ENCODE measurements around the gene CRIP3. TPM values are rescaled to one million over a fixed set of nuclear protein-coding genes. Genes with fewer than 3 reads are reported as not detected.
A peak's percentile ranks its signal among the peaks of the same experiment; 100 is the strongest.

CRIP3 gene
- total and polyA plus RNA-seq, 2 of the 13 experiments (the other 11 are each of a cell fraction or from before 2014, with no cell fraction given), result 6.3 to 9.3 TPM

GRCh38 chr6:43263314-43264178 is 45.1 kb downstream of the CRIP3 start (continued):
- TF ChIP-seq ZNF512 (CRISPR knock-in tag; IDR thresholded peaks at IDR 0.05) (no peak; the same call in 1 of the 2 replicates), ZNF772 (CRISPR knock-in tag; IDR thresholded peaks at IDR 0.05) (peak; percentile 86; the same call in 1 of the 2 replicates), PHF21A (CRISPR knock-in tag; IDR thresholded peaks at IDR 0.05) (no peak; the same call in 1 of the 2 replicates), MIER2 (CRISPR knock-in tag; IDR thresholded peaks at IDR 0.05) (peak; percentile 60; the same call in 1 of the 2 replicates), ZBTB49 (CRISPR knock-in tag; IDR thresholded peaks at IDR 0.05; ENCODE audit: borderline replicate concordance) (no peak), ZNF691 (CRISPR knock-in tag; IDR thresholded peaks at IDR 0.05; ENCODE audit: borderline replicate concordance, low read depth) (peak; percentile 93; the same call in 1 of the 2 replicates), ZNF547 (CRISPR knock-in tag; IDR thresholded peaks at IDR 0.05) (no peak), HOXA5 (CRISPR knock-in tag; IDR thresholded peaks at IDR 0.05) (no peak), ZNF775 (CRISPR knock-in tag; IDR thresholded peaks at IDR 0.05; ENCODE audit: borderline replicate concordance) (no peak), JUN (CRISPR knock-in tag; IDR thresholded peaks at IDR 0.05) (peak; percentile 62; the same call in 1 of the 2 replicates), ASH2L (IDR thresholded peaks at IDR 0.05; ENCODE audit: insufficient read length, low read depth, low read length) (no peak), TBX3 (IDR thresholded peaks at IDR 0.05; ENCODE audit: borderline replicate concordance) (no peak), LRRFIP1 (CRISPR knock-in tag; conservative IDR thresholded peaks at IDR 0.05) (no peak), NR2F6 (IDR thresholded peaks at IDR 0.05) (no peak), NR2F6 (CRISPR knock-in tag; IDR thresholded peaks at IDR 0.05) (peak; percentile 84; the same call in 1 of the 2 replicates), SNAI1 (CRISPR knock-in tag; IDR thresholded peaks at IDR 0.05; ENCODE audit: borderline replicate concordance) (no peak), STAT5B (CRISPR knock-in tag; IDR thresholded peaks at IDR 0.05) (no peak), BRD4 (CRISPR knock-in tag; IDR thresholded peaks at IDR 0.05) (0 out of 2 replicates have a peak, but pooled peaks have one; percentile 14), BCLAF1 (IDR thresholded peaks at IDR 0.05) (no peak)
